Measurements from ENCODE around the gene MACROD2. TPM values are rescaled to one million over a fixed set of nuclear protein-coding genes. Genes with fewer than 3 reads are reported as not detected.
"Not testable (repeated sequence)": the region's sequence is repeated elsewhere in the genome, so short reads cannot be mapped to it uniquely, and the experiment has no call there.

MACROD2 gene
- total and polyA plus RNA-seq, 2 donors (not counting 1 experiment from before 2014, with no cell fraction given): 5.3 to 6.7 TPM

GRCh38 chr20:14036567-14036966 lies 41.3 kb downstream of the MACROD2 start:
- ATAC-seq (ENCODE audit: low read depth) (no peak), DNase-seq (no peak)
- Mint-ChIP-seq H3K4me1 (no peaks in the 10 kb centered on the region), H3K27ac (no peak overlapping the region), H3K27me3 (no peaks in the 10 kb centered on the region), H3K9me3 (ENCODE audit: insufficient read depth) (no peaks in the 10 kb centered on the region), H3K4me3 (no peak overlapping the region)
- intact Hi-C loops (cut with micrococcal nuclease): no loop called here
- Histone ChIP-seq H3K79me2 (ENCODE audit: control insufficient read depth, insufficient read depth, low read length) (no peaks in the 10 kb centered on the region), H3K9me3 (ENCODE audit: control extremely low read depth in 1 of 3, control insufficient read depth in 2 of 3, insufficient read depth in 1 of 3, low read length in 2 of 3) (no peaks in the 10 kb centered on the region), H3K4me2 (replicated peaks; ENCODE audit: low read depth, low read length, poor library complexity, severe bottlenecking) (no peak overlapping the region), H2AFZ (ENCODE audit: insufficient read depth, low read depth, low read length, poor library complexity, severe bottlenecking) (no peak overlapping the region), H3K4me1 (ENCODE audit: control insufficient read depth in 2 of 2, insufficient read depth in 2 of 2, low read length in 2 of 2) (no peaks in the 10 kb centered on the region), H4K20me1 (ENCODE audit: control insufficient read depth, insufficient read depth, low read length, poor library complexity, severe bottlenecking) (no peaks in the 10 kb centered on the region), H3K4me3 (ENCODE audit: control extremely low read depth in 1 of 5, extremely low read depth in 1 of 5, insufficient read depth in 1 of 5, low read depth in 2 of 5, low read length in 4 of 5) (no peak overlapping the region), H3K36me3 (replicated peaks in 1 of 2; ENCODE audit: control extremely low read depth in 1 of 2, control insufficient read depth in 1 of 2, extremely low read depth in 1 of 2, insufficient read depth in 2 of 2, low read length in 1 of 2) (no peaks in the 10 kb centered on the region), H3K9ac (ENCODE audit: low read length) (no peak overlapping the region), H3K27ac (ENCODE audit: low read length in 2 of 2) (no peak overlapping the region), H3K27me3 (replicated peaks in 1 of 4; ENCODE audit: control extremely low read depth in 1 of 4, control insufficient read depth in 3 of 4, insufficient read depth in 4 of 4, low read length in 3 of 4) (no peaks in the 10 kb centered on the region)
- WGBS (ENCODE audit: insufficient coverage): 100% methylated on average over 4 of the region's 7 CpGs
- POLR2A ChIA-PET: no interaction called here
- TF ChIP-seq EZH2 (IDR thresholded peaks at IDR 0.05; ENCODE audit: borderline replicate concordance, insufficient read depth, low read depth, low read length, poor library complexity, severe bottlenecking): no peak
- no peak for TF ChIP-seq CTCF (IDR thresholded peaks at IDR 0.05)
- CTCF ChIA-PET: no interaction called here

- H3K27me3 Mint-ChIP-seq; H3K9me3 ChIP-seq (ENCODE audit: control extremely low read depth in 1 of 3, control insufficient read depth in 2 of 3, insufficient read depth in 1 of 3, low read length in 2 of 3); ATAC-seq (ENCODE audit: low read depth); H4K20me1 ChIP-seq (ENCODE audit: control insufficient read depth, insufficient read depth, low read length, poor library complexity, severe bottlenecking); H3K9me3 Mint-ChIP-seq (ENCODE audit: insufficient read depth); H3K4me1 Mint-ChIP-seq; DNase-seq; H3K36me3 ChIP-seq (replicated peaks in 1 of 2; ENCODE audit: control extremely low read depth in 1 of 2, control insufficient read depth in 1 of 2, extremely low read depth in 1 of 2, insufficient read depth in 2 of 2, low read length in 1 of 2); H3K4me3 Mint-ChIP-seq; H3K27me3 ChIP-seq (replicated peaks in 1 of 4; ENCODE audit: control extremely low read depth in 1 of 4, control insufficient read depth in 3 of 4, insufficient read depth in 4 of 4, low read length in 3 of 4); intact Hi-C loops (cut with micrococcal nuclease); H3K27ac Mint-ChIP-seq; H2AFZ ChIP-seq (ENCODE audit: insufficient read depth, low read depth, low read length, poor library complexity, severe bottlenecking); H3K27ac ChIP-seq (ENCODE audit: low read length in 2 of 2); POLR2A ChIA-PET; H3K4me2 ChIP-seq (replicated peaks; ENCODE audit: low read depth, low read length, poor library complexity, severe bottlenecking); H3K4me1 ChIP-seq (ENCODE audit: control insufficient read depth in 2 of 2, insufficient read depth in 2 of 2, low read length in 2 of 2); H3K9ac ChIP-seq (ENCODE audit: low read length); H3K4me3 ChIP-seq (ENCODE audit: control extremely low read depth in 1 of 5, extremely low read depth in 1 of 5, insufficient read depth in 1 of 5, low read depth in 2 of 5, low read length in 4 of 5); H3K79me2 ChIP-seq (ENCODE audit: control insufficient read depth, insufficient read depth, low read length): not testable (repeated sequence)
- WGBS (ENCODE audit: insufficient coverage): 97% methylated on average over 20 of the region's 28 CpGs
- CTCF ChIA-PET: interaction anchor here (2.2 kb wide), 1 partner anchor 9 kb away, joined by 10 read pairs; no protein-coding TSS in a partner anchor
These were observed 49.5 kb downstream of the MACROD2 start for GRCh38 chr20:14044712-14045276.
